NCI-H2227 (cell line): ENCODE data around the gene C16orf46.
"Not testable (repeated sequence)": the region's sequence is repeated elsewhere in the genome, so short reads cannot be mapped to it uniquely, and the experiment has no call there.

ENCODE experiments used
- DNase-seq: peaks from one replicate; lab custom pipeline; 2025; ENCODE audit not compliant: unreplicated experiment; lab: John Stamatoyannopoulos, UW

C16orf46 gene

GRCh38 chr16:81077076-81077940 is at the start of gene C16orf46:
Gene C16orf46, minus strand, starts transcription at chr16:81077238. Its CDS starts 13,283 bp downstream, at chr16:81063955.
- peak; percentile 96 for DNase-seq

- DNase-seq: no peak
Observed at GRCh38 chr16:81123092-81123852, 46.2 kb upstream of the C16orf46 start.

- DNase-seq: no peak
Observed at GRCh38 chr16:81121474-81121990, 44.5 kb upstream of the C16orf46 start.

DNA sequence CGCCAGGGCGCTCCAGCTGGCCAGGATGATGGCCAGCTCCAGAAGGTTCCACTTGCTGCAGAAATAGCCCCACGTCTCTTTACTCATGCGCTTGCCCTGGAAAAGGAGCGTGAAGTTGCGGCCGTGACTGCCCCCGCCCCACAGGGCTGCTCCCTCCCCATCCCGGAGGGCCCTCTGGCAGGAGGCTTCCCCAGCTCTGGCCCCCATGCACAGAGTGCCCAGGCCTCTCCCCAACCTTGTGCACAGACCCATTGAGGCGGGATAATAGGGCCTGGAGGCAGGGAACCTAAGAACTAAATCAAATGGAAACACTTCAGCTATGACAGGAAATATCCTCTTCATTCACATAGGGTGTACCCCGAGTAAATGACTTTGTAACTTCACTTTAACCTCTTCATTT is 40.4 kb upstream of the C16orf46 start:
- no peak for DNase-seq

DNA sequence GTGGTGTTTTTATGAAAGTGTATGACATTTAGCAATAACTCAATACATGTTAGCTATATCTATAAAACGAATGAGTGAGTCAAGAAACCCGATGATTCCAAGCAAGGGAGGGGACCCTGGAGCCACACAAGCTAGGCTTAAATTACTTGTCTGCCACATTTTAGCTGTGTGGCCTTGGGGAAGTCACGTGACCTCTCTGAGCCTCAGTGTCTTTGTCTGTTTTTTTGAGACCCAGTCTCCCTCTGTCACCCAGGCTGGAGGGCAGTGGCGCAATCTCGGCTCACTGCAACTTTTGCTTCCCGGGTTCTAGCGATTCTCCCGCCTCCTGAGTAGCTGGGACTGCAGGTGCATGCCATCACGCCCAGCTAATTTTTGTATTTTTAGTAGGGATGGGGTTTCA is 39.2 kb upstream of the C16orf46 start:
- no peak for DNase-seq

GRCh38 chr16:81112453-81112852 is 35.4 kb upstream of the C16orf46 start:
- no peak for DNase-seq

GRCh38 chr16:81109274-81109673 is 32.2 kb upstream of the C16orf46 start:
- not testable (repeated sequence) for DNase-seq

- no peak for DNase-seq
Observed at GRCh38 chr16:81107511-81107910, 30.5 kb upstream of the C16orf46 start.

DNA sequence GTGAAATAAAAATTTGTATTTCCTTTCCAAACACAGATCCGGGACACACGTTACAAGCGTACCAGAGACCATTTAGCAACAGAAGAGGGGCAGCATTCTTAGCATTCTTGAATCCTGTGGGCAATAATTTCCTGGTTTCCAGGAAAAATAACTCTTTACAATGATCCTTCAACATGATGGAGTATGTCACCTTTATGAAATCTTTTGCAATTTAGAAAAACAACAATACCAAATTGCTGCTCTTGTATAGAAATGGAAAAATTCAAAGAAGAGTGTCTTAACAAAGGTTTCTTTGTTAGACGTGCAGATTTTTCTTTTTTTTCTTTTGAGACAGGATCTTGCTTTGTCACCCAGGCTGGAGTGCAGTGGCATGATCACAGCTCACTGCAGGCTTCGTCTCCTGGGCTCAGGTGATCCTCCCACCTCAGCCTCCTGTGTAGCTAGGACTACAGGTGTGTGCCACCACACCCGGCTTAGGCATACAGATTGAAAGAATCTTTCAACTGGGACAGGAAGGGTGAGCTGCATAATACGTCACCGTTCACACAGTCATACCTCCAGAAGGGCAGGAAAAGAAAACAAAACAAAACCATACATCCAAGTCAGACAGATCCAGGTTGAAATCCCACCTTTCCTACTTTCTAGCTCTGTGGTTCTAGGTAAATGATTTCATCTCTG is 29.9 kb upstream of the C16orf46 start:
- DNase-seq: no peak

DNA sequence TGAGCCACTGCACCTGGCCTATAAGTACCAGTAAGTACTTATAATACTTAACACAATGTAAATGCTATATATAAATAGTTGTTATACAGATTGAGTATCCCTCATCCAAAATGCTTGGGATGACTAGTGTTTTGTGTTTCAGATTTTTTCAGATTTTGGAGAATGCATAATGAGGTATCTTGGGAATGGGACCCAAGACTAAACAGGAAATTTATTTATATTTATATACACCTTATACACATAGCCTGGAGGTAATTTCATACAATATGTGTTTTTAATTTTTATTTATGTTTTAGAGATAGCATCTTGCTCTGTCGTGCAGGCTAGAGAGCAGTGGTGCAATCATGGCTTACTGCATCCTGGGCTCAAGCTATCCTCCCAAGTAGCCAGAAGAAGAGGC is 28.9 kb upstream of the C16orf46 start:
- no peak for DNase-seq

GRCh38 chr16:81101702-81102101 is 24.7 kb upstream of the C16orf46 start:
- no peak for DNase-seq

DNA sequence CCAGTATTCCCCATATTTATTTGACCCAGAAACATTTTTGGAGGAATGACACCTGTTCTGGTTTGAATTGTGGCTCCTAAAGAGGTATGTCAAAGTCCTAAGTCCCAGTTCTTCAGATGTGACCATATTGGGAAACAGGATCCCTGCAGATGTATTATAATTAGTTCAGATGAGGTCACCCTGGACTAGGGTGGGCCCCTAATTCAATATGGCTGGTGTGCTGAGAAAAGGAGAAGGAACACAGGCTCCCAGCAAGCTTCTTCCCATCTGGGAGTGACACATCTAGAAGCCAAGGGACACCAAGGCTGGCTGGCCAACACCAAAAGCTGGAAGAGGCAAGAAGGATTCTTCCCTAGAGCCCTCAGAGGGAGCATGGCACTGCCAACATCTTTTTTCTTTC is 22.9 kb upstream of the C16orf46 start:
- DNase-seq: no peak

DNA sequence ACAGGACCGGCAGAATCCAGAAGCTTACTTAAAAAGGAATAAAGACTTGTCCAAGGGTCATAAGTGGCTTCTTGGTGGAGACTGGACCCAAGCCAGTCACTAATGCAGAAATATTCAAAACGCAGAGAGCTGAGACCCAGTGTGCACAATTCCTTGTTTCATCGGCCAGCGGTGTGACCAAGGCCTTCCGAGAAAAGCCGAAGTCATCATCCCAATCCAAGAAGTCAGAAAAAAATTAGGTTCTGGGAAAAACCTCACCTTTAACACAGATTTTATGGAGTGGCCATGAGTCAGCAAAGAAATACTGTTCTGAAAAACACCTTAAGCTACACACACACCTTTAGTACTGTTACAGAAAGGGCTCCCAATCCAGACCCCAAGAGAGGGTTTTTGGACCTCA is 20.2 kb upstream of the C16orf46 start:
- DNase-seq: no peak

DNA sequence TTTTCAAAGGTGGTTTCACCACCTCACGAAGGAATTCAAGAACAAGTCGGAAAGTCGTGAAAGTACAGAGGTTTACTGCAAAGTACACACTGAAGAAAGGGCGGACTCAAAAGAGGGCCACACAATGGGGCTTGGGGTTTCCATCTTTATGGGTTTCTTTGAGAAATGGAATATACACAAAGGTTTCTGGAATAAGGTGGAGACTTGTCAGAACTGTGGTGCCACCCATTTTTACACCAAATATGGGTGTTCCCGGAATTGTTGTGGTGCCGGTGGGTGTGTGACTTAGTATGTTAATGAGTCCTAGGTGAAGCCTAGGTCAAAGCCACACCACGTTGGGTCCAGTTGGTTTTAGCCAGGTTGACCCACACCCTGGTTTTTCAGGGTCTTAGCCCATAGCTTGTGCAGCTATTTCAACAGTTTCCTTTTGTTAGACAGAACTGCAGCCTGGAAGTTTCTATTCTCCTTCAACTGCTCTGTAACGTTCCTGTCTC is 19.7 kb upstream of the C16orf46 start:
- DNase-seq: peak; percentile 40

DNA sequence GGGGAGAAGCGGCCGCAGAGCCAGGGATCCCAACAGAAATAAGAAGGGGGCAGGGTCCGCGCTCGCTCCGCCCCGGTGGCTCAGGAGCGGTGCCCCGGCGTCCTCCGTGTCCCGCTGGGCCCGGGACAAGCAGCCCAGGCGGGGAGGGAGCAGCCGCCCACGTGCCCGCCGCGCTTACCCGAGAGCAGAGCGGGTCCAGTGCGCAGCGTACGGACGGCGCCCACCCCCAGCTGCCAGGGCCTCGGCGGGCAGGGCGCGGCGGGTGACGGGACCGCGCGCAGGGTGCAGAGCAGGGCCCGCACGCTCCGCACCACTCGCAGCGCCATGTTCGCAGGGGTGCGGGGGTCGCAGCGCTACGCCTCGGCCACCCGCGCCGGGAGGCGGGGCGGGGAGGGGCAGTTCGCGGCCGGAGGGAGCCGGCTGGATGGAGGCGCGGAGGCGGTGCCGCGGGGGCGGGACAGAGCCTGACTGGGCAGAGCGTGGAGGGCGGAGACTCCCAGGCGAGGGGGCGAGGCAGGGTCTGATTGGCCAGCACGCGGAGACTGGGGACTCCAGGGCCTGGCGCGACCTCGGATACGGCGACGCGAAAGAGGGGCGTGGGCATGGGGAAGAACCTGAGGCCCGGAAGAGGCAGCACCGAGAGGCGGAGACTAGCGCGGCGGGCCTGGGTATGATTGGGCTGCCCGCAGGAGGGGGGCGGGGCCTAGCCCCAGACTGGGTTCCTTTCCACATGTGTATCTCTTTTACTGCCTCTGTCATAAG is 19.1 kb upstream of the C16orf46 start, which contains the start of gene GCSH:
GCSH (minus strand) TSS at position 443 of the 762 bp plus-strand sequence; CDS start at position 326, 117 bp downstream.
- DNase-seq: peak; percentile 97

DNA sequence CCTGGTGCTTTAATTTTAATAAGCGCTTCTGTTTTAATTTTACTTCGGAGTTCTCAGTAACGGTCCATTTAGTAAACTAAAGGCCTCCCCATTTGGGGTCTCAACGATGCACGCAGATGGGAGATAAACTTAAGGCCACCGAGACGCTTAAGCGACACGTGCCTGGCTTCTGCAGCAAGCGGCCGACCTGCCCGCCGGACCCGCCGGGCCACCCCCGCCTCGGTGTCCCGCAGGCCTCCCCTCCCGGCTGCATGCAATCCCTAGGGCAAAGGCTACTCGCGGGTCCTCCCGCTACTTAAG is 18.6 kb upstream of the C16orf46 start:
- no peak for DNase-seq

DNA sequence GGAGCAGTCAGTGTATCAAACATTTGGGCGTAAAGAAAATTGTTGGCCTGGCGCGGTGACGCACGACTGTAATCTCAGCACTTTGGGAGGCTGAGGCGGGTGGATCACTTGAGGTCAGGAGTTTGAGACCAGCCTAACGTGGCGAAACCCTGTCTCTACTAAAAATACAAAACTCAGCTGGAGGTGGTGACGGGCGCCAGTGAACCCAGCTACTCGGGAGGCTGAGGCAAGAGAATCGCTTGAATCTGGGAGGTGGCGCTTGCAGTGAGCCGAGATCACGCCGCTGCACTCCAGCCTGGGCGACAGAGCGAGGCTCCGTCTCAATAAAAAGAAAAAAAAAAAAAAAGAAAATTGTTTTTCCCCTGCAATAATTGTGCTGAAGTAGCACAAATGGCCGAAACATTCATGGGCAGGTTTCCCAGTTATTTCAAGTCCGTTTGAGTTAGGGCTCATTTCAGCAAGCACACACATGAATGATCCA is 17.8 kb upstream of the C16orf46 start:
- peak; percentile 4 for DNase-seq

- DNase-seq: no peak
Observed at GRCh38 chr16:81088836-81089235, 11.8 kb upstream of the C16orf46 start.

DNA sequence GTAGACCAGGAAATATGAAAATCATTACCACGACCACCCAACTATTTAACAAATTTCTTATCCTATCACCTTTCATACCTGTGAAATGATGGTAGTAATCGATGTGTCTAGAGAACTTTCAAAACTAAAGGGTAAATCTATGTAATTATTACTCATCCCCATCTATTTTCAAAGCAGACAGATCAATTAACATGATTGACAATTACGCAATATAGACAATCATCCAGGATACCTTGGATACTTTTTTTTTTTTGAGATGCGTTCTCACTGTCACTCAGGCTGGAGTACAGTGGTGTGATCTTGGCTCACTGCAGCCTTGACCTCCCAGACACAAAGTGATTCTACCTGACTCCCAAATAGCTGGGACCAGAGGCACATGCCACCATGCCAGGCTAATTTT is 4.0 kb upstream of the C16orf46 start:
- no peak for DNase-seq

DNA sequence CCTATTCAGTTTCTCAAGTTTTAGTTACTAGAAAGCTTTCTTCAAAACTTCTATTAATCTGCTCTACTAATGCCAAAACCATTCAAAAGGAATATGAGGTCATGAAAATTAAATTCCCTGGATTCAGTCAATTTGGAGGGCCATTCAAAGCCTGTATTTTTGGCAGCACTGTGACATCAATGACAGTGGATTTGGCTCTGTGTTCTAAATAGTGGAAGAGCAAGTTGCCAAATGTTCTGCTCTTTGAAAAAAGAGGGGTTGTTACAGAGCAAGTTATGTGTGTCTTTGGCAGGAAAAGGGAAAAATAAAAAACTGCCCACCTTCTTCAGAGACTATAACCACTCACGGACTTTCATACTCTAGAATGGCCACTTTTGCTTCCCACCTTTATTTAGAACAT is 3.2 kb upstream of the C16orf46 start:
- no peak for DNase-seq
